ENCODE measurements around the gene PCMTD2.
"Not testable (repeated sequence)": the region's sequence is repeated elsewhere in the genome, so short reads cannot be mapped to it uniquely, and the experiment has no call there.

PCMTD2 gene

GRCh38 chr20:64322031-64322789 is 66.7 kb downstream of the PCMTD2 start:
- DNase-seq (ENCODE audit: low read depth in 1 of 2, low spot score in 1 of 2); in situ Hi-C loops (cut with HindIII; ENCODE audit: low pct_unique_long_range_greater_than_20kb, low sequenced_read_pairs): not testable (repeated sequence)
